HL-60/S4 treated with retinoic acid at 250 ng/mL for 4 days and 3 days (cell line): ENCODE measurements around the gene CD300A.
"Not testable (repeated sequence)": the region's sequence is repeated elsewhere in the genome, so short reads cannot be mapped to it uniquely, and the experiment has no call there.

ENCODE experiments used
- in situ Hi-C: fragments of 300-500 bp; cut with MboI; formaldehyde crosslinking; loops from 2 replicates; pipeline ENCODE4 v1.7.0; 2022; ENCODE audit warnings: low sequenced_read_pairs

Gene CD300A

DNA sequence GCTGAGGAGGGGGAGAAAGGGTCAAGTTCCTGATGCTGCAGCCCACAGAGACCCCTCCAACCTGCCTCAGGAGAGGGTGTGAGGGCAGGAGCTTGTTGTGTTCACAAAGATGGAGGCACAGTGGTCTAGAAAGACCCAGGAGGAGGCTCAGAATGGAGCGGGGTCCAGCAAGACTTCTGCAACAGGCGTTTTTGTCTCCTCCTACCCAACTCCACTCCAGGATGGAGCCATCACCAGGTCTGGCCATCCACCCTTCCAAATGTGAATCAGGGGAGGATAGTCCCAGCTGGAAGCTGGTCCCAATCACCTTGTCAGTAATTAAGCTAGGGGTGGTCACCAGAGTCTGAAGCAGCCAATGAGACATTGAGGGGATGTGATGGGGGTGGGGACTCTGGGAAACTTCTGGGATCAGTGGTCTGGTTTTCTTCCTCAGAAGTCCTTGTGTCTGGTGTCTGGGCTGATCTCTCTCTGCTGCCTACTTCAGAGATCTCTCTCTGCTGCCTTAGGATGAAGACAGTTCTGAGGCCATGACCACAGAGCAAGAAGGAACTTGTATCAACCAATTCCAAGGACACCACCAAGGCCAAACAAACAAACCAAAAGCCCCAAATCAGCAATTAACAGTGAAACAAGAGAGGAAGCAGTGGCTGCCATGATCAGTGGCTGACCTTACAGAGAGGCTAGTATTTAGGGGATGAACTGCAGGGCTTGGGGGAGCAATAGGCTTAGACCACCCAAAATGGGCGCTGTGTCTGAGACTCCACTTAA is 50.3 kb downstream of the CD300A start:
- in situ Hi-C loops = no loop called here

DNA sequence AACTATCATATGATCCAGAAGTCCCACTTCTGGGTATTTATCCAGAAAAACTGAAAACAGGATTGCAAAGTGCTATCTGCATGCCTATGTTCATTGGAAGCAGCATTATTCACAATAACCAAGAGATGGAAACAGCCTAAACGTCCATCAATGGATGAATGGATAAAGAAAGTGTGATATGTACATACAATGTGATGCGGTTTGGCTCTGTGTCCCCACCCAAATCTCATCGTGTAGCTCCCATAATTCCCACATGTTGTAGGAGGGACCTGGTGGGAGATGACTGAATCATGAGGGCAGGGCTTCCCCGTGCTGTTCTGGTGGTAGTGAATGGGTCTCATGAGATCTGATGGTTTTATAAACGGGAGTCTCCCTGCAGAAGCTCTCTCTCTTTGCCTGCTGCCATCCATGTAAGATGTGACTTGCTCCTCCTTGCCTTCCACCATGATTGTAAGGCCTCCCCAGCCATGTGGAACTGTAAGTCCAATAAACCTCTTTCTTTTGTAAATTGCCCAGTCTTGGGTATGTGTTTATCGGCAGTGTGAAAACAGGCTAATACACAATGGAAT is 52.1 kb downstream of the CD300A start:
- in situ Hi-C loops = not testable (repeated sequence)

DNA sequence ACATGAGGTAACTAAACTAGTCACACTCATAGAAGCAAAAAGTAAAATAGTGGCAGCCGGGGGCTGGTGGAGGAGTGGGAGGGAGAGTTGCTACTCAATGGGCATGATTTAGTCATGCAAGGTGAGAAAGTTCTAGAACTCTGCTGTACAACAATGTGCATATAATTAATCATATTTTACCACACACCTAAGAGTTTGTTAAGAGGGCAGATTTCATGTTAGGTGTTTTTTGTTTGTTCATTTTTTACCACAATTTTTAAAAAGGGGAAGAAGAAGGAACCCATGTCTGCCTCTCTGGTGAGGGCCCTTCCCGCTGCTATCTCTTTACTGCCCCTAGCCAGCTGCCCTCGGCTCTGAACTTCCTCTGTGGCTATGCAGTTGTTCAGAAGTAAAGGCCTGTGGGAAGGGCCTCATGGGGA is 53.6 kb downstream of the CD300A start:
- in situ Hi-C loops = no loop called here

DNA sequence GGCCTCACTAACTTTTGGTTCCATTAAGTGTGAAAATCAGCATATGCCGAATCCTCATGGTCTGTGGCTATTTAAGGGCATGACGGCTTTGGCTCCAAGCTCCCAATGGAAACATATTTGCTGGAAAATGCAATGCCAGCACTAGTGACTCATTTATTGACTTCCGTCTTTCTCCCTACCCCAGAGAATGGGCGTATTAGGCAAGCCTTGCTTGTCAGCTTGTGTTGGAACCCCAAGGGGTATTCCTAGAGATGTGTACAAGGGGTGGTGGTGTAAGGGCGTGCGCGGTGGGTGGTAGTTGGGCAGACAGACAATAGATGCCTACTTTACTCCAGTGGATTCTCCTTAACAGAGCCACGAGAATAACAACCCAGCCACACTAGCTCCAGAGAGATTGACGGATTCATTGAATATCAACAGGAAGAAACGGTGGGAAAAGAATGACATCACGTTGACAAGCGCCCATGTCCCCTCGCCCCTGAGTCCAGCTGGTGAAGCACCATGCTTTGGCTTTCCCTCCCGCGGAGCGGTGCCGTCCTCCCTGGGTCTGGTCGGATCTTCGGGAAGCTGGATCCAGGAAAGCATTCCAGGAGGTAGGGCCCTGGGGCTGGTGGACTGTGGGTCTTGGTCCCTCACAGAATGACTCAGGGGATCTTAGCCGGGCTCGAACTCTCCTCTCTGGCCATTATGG is 54.5 kb downstream of the CD300A start:
- in situ Hi-C loops = no loop called here

DNA sequence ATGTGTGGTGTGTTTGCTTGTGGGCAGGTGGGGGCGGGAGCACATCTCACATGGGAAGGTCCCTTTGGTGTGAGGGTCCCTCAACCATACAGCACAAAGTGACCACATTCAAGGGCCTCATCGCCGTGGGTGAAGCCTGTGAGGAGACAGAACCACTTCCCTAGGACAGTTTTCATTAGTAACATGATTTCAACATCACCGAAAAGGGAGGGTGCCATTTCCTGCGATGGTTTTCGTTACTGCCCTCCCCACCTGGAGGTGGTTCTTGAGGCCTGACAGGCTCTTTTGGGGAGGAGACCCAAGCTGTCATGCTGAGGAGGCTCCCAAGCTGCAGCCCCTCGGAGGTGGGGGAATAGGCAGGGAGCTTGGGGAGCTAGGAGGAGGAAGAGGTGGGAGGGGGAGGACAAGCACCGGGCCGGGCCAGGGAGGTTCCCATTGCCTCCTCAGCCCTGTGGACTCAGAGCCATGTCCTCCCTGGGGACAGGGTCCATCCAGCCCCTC is 55.3 kb downstream of the CD300A start:
- in situ Hi-C loops = no loop called here

DNA sequence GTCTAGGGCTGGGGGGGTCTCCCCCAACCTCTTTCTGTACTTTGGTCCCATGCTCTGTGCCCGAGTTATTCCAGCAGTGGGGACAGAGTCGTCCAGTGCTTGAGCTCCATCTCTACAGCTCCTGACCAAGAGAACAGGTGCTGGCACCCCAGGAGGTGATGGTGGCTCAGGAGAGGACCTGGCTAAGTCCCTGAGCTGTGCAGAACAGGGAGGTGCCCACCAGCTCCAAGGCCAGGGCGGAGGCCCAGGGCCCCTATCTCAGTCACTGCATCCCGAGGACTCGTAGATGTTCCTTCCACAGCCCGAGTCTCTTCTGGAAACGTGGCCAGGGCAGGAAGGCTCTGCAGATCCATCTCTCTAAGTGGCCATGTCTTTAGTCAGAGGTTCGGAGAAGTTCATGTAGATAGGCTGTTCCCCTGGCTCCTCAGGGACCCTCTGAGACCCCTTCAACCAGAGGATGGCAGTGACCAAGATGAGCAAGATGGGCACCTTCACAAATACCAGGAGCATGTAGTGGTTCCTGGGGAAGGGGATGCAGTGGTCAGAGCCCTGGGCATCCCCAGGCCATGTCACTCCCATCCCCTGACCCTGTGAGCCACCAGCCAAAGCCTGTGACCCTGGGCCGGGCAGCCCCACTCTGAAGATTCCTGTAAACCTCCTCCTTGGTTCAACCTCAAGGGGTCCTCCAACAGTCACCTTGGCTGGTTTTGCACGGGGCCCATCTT is 56.1 kb downstream of the CD300A start:
- in situ Hi-C loops = no loop called here

DNA sequence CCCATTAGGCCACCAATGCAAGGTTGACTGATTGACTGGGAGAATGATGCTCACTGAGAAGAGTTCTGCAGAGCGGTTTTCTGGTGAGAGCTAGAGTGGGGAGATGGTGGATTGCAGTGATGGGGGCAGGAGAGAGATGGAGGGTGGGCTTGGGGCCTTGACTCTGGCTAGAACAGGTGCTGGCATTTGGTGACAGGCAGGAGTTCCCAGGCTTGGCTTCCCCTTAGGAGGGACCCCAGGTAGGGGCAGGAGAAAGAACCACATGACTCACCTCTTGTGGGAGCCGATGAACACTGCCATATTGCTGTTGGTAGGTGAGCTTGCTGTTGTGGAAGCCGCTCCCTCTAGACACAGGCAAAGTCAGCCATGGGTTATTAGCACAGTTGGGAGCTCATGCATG is 56.9 kb downstream of the CD300A start:
- in situ Hi-C loops = no loop called here

DNA sequence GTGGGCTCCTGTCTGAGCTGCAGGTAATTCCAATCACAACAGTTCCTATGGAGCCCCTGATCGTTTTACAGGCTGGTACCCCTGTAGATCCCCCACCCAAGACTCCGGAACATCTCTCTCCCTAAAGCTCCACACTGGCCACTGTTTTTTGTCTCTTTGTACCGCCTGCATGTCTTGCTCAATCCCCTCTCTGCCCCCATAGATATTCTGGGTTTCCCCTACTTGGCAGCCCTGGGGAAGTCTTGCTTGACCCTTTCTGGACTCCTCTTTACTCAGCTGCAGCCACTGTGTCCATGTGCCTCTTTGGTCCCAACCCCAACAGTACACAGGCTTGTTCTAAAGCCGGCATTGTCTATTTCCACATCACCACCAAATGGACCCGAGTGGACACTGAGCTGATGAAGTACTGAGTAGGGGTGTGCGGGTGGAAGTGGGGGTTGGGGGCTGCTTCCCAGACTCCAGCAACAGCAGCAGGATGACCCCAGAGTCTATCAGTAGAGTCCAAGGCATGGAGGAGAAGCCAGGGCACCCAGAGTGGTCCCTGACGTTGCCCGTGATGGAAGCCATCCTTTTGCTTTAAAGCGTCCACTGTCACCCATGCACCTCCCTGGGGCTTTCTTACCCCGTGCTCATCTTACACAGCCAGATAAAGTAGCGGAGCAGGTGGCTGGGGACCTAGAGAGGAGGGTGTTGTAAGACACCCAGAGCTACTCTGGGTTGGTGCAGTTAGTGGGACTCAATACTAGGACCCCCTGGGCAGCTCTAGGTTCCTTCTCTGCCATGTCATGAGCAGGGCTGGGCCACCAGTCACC is 58.4 kb downstream of the CD300A start:
- in situ Hi-C loops = no loop called here

DNA sequence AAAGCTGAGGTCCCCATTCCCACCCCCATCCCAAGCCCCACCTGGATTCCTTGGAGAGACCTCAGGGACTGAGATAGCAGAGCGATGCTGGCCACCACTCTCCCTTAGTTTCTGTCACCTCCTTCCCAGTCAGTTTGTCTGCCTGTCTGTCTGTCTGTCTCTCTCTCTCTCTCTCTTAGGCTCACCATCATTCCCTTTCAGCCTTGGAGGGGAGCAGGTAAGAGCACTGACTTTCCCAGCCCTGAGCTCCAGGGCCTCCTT is 59.0 kb downstream of the CD300A start:
- in situ Hi-C loops = no loop called here

DNA sequence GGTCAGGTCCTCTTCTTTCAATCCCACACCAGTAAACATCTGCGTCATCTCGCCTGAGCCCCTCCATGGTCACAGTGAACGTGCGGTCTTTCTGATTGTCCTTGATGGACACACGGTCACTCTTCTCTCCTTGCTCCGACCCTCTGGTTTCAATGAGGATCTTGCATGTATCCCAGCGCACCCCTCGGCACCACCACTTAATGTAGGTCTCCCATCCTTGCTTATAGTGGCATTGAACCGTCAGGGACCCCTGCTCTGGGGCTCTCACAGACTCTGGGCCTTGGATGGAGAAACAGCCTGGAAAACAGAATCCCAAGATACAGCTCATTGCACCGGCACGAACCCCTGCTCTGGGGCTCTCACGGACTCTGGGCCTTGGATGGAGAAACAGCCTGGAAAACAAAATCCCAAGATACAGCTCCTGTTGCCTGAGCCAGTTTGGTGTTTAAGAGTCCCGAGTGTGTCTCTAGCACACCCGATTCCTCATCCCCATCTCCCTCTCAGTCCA is 59.4 kb downstream of the CD300A start:
- in situ Hi-C loops = no loop called here

DNA sequence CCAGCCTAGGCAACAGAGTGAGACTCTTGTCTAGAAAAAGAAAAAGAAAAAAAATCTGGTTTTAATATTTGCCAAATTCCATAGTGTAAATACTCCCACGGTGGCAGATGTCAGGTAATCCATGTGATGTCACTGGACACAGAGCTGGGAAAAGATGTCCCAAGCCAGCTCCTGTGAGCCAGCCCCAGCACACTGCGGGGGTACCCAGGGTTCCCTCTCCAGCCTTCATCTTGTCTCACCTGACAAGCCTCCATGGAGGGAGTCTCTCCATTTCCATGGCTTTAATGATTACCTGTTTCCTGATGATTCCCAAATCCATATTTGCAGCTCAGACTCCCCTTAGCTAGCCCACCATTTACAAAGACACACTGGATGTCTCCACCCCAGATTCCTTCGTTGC is 60.2 kb downstream of the CD300A start:
- in situ Hi-C loops = no loop called here

DNA sequence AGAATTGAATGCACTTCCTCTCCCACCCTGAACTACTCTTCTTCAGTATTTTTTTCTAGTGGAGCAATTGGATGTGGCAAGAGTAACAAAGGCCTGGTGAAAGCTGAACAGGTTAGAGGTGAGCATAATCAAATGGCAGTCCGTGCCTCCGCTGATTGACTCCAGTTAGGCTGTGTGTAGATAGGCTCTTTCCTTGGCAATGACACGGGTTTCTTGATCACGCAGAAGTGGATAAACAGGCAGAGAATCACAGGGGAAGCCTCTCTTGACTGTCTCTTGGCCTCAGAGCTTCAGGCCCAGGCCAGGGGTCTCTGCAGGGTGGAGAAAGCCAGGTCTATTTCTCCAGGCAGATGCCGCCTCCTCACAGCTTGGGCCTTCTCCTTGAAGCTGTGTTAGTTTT is 60.6 kb downstream of the CD300A start:
- in situ Hi-C loops = no loop called here

DNA sequence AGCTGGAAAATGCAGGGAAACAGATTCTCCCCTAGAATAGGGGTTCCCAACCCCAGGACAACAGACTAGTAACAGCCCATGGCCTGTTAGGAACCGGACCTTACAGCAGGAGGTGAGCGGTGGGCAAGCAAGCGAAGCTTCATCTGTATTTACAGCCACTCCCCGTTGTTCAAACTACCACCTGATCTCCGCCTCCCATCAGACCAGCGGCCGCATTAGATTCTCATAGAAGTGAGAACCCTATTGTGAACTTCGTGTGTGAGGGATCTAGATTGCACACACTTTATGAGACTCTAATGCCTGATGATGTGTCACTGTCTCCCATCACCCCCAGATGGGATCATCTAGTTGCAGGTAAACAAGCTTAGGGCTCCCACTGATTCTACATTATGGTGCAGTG is 61.3 kb downstream of the CD300A start:
- in situ Hi-C loops = no loop called here

DNA sequence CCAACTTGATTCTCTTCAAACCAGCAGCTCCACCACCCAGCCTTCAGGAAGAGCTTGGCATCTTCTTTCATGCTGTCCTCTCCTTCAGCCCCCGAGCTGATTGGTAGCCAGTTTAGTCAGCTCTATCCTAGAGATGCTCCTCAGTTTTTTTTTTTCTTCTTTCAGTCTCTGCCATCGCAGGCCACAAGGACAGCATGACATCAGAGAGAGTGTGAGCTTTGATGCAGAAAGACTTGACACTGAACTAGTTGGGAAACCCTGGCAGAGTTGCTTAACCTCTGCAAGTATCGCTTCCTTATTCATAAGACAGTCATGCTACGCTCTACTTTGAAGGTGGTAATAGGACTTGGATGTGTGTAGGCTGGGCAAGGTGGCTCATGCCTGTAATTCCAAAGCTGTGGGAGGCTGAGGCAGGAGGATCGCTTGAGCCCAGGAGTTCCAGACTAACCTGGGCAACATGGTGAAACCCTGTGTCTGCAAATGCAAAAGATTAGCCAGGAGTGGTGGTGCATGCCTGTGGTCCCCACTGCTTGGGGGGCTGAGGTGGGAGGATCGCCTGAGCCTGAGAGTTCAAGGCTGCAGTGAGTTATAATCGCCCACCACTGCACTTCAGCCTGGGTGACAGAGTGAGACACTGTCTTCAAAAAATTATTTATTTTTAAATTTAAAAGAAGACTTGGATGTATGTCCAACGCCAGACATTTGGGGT is 62.2 kb downstream of the CD300A start:
- in situ Hi-C loops = no loop called here

DNA sequence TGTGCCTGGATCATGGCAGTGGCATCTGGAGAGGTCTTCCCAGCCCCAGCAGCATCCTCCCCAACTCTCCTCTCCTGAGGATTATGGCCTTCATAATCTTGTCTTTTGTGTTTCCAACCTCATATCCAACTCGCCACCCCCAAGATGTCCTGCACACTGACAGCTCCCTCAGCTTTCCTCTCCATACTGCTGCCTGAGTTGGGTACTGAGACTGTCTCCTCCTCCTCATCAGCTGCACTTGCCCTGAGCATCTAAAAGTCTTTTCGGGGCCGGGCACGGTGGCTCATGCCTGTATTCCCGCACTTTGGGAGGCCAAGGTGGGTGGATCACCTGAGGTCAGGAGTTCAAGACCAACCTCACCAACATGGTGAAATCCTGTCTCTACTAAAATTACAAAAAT is 62.8 kb downstream of the CD300A start:
- in situ Hi-C loops = no loop called here

DNA sequence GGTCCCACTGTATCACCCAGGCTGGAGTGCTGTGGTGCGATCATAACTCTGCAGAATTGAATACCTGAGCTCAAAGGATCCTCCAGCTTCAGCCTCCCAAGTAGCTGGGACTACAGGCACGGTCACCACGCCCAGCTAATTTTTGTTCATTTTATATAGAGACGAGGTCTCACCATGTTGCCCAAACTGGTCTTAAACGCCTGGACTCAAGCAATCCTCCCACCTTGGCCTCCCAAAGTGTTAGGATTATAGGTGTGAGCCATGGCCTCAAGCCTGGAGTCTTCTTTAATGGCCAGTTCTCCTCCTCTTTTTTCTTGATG is 64.4 kb downstream of the CD300A start:
- in situ Hi-C loops = no loop called here

DNA sequence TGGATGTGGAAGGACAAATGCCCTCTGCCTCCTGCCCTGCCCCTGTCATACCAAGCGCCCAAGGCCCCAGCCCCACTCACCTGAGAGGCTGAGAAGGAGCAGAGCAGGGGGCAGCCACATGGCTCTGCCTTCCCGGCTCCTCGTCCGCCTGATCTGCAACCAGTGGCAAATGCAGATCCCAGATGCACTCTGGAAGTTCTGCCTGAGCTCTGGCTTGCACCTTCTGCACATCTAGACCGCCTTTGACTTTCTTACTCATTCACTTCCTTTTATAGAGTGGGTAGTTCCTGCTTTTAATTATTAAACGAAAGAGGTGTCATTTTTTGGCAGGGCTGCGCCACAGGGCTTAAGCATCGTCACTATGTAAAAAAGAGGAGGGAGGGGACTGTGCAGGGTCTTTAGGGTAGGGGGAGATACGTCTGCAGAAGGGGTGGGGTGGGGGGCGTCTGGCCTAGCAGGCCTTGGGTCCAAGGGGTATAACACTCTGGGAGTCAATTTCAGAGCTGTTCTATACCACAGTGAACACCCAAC is 64.9 kb downstream of the CD300A start, which contains the start of gene CD300LB:
Gene CD300LB (minus strand): TSS at position 245 of the 531 bp plus-strand sequence. CDS start 125 bp downstream, at position 120.
- in situ Hi-C loops = no loop called here

DNA sequence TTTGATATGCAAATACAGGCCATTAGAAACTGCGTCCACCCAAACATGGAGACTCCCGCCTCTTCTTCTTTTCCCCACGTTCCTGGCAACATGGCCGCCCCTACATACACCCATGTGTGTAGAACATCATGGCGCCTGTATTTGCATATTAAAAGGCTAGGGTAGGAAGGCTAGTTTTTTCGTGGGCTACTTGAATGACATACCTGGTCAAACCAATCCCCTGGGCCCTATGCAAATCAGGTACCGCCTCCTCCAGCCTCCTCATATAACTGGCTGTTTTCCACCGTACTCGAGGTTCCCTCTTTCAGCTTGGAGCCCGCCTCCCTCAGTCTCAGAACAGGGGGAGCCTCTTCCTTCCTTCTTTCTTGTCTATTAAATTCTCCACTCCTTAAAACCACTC is 65.7 kb downstream of the CD300A start:
- in situ Hi-C loops = no loop called here
